Measurements from ENCODE around the gene ALPP. TPM values are rescaled to one million over a fixed set of nuclear protein-coding genes. Genes with fewer than 3 reads are reported as not detected.

ALPP gene
- total and polyA plus RNA-seq, 2 of the 13 experiments (the other 11 are each of a cell fraction or from before 2014, with no cell fraction given): not detected

- TF ChIP-seq CREB3 (CRISPR knock-in tag; IDR thresholded peaks at IDR 0.05): no peak
- 0 out of 2 replicates have a peak, but pooled peaks have one; percentile 9 for TF ChIP-seq ZFY (CRISPR knock-in tag; IDR thresholded peaks at IDR 0.05)
- peak; percentile 46; the same call in 1 of the 2 replicates for TF ChIP-seq NFKB2 (CRISPR knock-in tag; IDR thresholded peaks at IDR 0.05; ENCODE audit: borderline replicate concordance)
- no peak for TF ChIP-seq ZNF674 (CRISPR knock-in tag; IDR thresholded peaks at IDR 0.05; ENCODE audit: low read depth)
- no peak for TF ChIP-seq KAT2B (IDR thresholded peaks at IDR 0.05; ENCODE audit: borderline replicate concordance, low read depth, low read length)
- no peak for TF ChIP-seq FOXP4 (CRISPR knock-in tag; IDR thresholded peaks at IDR 0.05)
- 0 out of 2 replicates have a peak, but pooled peaks have one; percentile 36 for TF ChIP-seq ZNF501 (CRISPR knock-in tag; IDR thresholded peaks at IDR 0.05)
- TF ChIP-seq ZNF235 (CRISPR knock-in tag; IDR thresholded peaks at IDR 0.05; ENCODE audit: borderline replicate concordance): no peak
- TF ChIP-seq ZNF569 (CRISPR knock-in tag; IDR thresholded peaks at IDR 0.05; ENCODE audit: borderline replicate concordance): no peak
- 0 out of 2 replicates have a peak, but pooled peaks have one; percentile 55 for TF ChIP-seq NFKBIZ (CRISPR knock-in tag; IDR thresholded peaks at IDR 0.05)
- no peak for TF ChIP-seq ZNF407 (CRISPR knock-in tag; IDR thresholded peaks at IDR 0.05; ENCODE audit: not compliant biosample characterization)
- TF ChIP-seq ZNF547 (CRISPR knock-in tag; IDR thresholded peaks at IDR 0.05): 0 out of 2 replicates have a peak, but pooled peaks have one; percentile 25
- no peak for TF ChIP-seq ZNF143 (CRISPR knock-in tag; IDR thresholded peaks at IDR 0.05)
- TF ChIP-seq ZNF17 (CRISPR knock-in tag; IDR thresholded peaks at IDR 0.05): no peak
- 0 out of 2 replicates have a peak, but pooled peaks have one; percentile 13 for TF ChIP-seq FOXO1 (CRISPR knock-in tag; IDR thresholded peaks at IDR 0.05)
- no peak for TF ChIP-seq POLR2G (IDR thresholded peaks at IDR 0.05; ENCODE audit: low read depth, low read length)
- TF ChIP-seq MLX (CRISPR knock-in tag; IDR thresholded peaks at IDR 0.05): no peak
These were observed 10.8 kb upstream of the ALPP start (continued) for GRCh38 chr2:232367591-232368233.
